ENCODE data around the gene WFDC9.
"Not testable (repeated sequence)": the region's sequence is repeated elsewhere in the genome, so short reads cannot be mapped to it uniquely, and the experiment has no call there.

The WFDC9 gene

GRCh38 chr20:45589725-45590124 lies 41.4 kb downstream of the WFDC9 start:
- no peak for DNase-seq

- no peak for DNase-seq
These were observed 42.3 kb downstream of the WFDC9 start for GRCh38 chr20:45588800-45589199.

GRCh38 chr20:45585986-45586385 lies 45.1 kb downstream of the WFDC9 start:
- DNase-seq = not testable (repeated sequence)

GRCh38 chr20:45584294-45584693 lies 46.8 kb downstream of the WFDC9 start:
- DNase-seq = not testable (repeated sequence)

GRCh38 chr20:45583502-45583901 lies 47.6 kb downstream of the WFDC9 start:
- no peak for DNase-seq

- no peak for DNase-seq
These were observed 49.4 kb downstream of the WFDC9 start for GRCh38 chr20:45581702-45582101.

- no peak for DNase-seq
These were observed 51.9 kb downstream of the WFDC9 start, which contains the start of gene WFDC8 for GRCh38 chr20:45579184-45579583. Gene WFDC8 (minus strand): TSS chr20:45579284. CDS start chr20:45579247, 37 bp downstream.

- DNase-seq = no peak
These were observed 52.9 kb downstream of the WFDC9 start for GRCh38 chr20:45578231-45578630.

GRCh38 chr20:45576995-45577394 lies 54.1 kb downstream of the WFDC9 start:
- no peak for DNase-seq

GRCh38 chr20:45575931-45576330 lies 55.2 kb downstream of the WFDC9 start:
- DNase-seq = no peak

- not testable (repeated sequence) for DNase-seq
These were observed 61.4 kb downstream of the WFDC9 start for GRCh38 chr20:45569650-45570049.

GRCh38 chr20:45564760-45565276 lies 66.3 kb downstream of the WFDC9 start:
- no peak for DNase-seq

Data from CD4-positive, alpha-beta T cell treated with Interleukin-17A for 4 hours (primary cell).